Fibroblast of villous mesenchyme (primary cell): ENCODE results near the gene C7orf33. TPM values are rescaled to one million over a fixed set of nuclear protein-coding genes. Genes with fewer than 3 reads are reported as not detected.
"Not testable (repeated sequence)": the region's sequence is repeated elsewhere in the genome, so short reads cannot be mapped to it uniquely, and the experiment has no call there.

Source experiments
- DNase-seq: peaks from one replicate; pipeline ENCODE4 v3.0.0-alpha.2; 2010; ENCODE audit warnings: low read depth
- H3K4me3 ChIP-seq: 2 replicates; pipeline ENCODE4 v1.5.1; 2011; ENCODE audit warnings: low read depth, mild to moderate bottlenecking, low read length
- total RNA-seq: library from RNA; depleted of rRNA; stranded (reverse); fragments of >200 nt; gene quantifications from 2 replicates; pipeline ENCODE4 v1.2.3, GENCODE V29; 2012
- TF ChIP-seq, protein P1 (sequence below): IDR thresholded peaks from 2 replicates; pipeline ENCODE4 v1.5.1; 2012; ENCODE audit warnings: low read depth, mild to moderate bottlenecking, low read length; ENCODE audit not compliant: insufficient read depth

Gene C7orf33
- total RNA-seq, 1 donor: not detected

DNA sequence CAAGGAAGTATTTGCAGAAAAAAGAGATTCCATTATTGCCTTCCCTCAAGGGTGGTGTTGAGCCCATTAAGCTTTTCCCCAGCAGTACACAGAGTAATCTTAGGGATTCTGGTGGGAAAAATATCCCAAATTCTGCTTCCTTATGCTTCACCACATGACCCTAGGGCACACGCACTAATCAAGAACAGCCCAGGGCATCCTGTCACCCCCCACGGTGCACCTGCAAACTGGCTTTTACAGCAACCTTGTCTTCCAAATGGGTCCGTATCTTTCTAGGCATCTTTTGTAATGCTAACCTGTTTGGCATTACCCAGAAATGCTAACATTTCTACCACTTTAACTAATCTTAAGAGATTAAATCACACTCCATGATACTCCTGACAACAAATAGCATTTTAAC is 926 bp upstream of the C7orf33 start:
- H3K4me3 ChIP-seq: no peak overlapping the region
- no peak for DNase-seq
- TF ChIP-seq, protein P1, sequence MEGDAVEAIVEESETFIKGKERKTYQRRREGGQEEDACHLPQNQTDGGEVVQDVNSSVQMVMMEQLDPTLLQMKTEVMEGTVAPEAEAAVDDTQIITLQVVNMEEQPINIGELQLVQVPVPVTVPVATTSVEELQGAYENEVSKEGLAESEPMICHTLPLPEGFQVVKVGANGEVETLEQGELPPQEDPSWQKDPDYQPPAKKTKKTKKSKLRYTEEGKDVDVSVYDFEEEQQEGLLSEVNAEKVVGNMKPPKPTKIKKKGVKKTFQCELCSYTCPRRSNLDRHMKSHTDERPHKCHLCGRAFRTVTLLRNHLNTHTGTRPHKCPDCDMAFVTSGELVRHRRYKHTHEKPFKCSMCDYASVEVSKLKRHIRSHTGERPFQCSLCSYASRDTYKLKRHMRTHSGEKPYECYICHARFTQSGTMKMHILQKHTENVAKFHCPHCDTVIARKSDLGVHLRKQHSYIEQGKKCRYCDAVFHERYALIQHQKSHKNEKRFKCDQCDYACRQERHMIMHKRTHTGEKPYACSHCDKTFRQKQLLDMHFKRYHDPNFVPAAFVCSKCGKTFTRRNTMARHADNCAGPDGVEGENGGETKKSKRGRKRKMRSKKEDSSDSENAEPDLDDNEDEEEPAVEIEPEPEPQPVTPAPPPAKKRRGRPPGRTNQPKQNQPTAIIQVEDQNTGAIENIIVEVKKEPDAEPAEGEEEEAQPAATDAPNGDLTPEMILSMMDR: no peak

DNA sequence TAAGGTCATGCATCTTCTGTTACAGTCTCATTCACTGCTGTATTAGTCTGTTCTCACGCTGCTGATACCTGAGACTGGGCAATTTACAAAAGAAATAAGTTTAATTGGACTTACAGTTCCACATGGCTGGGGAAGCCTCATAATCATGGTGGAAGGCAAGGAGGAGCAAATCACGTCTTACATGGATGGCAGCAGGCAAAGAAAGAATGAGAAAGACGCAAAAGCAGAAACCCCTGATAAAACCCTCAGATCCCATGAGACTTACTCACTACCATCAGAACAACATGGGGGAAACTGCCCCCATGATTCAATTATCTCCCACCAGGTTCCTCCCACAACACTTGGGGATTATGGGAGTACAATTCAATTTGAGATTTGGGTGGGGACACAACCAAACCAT is 5.8 kb downstream of the C7orf33 start:
- H3K4me3 ChIP-seq, DNase-seq: not testable (repeated sequence)

DNA sequence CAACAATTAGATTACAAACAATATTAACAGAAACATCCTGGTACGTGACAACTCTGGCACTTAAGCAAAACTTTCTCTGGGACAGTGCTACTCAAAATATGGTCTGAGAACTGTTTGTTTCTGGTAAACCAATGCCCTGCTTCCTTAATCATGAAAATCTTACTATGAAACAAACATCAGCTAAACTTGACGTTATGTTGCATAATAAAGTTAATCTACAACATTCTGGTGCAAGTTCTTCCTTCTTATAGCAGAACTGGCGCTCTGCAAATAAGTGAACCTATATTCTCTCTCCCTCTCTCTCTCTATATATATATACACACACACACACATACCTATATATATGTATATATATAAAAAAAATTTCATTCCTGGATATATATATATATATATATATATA is 7.8 kb downstream of the C7orf33 start:
- TF ChIP-seq, protein P1: no peak
- no peak overlapping the region for H3K4me3 ChIP-seq
- no peak for DNase-seq

DNA sequence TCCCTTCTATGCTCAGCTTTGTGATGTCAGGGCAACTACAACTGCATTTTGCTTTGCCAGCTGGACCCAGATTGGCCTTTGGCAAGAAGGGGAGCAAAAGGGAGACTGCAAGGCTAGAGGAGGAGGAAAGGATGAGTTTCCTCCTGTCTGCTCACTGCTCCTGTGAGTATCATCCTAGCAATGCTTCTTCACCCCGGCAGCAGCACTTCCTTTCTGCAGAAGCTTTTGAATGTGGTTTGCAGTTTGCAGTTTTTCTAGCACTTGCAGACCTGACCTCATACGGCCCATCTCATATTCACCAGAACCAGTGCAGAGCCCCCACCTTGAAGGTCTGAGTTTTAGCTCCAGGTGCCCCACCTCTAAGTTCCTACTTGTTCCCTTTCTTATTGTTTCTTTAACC is 14.8 kb downstream of the C7orf33 start:
- H3K4me3 ChIP-seq: no peak overlapping the region
- no peak for DNase-seq
- TF ChIP-seq, protein P1: no peak

DNA sequence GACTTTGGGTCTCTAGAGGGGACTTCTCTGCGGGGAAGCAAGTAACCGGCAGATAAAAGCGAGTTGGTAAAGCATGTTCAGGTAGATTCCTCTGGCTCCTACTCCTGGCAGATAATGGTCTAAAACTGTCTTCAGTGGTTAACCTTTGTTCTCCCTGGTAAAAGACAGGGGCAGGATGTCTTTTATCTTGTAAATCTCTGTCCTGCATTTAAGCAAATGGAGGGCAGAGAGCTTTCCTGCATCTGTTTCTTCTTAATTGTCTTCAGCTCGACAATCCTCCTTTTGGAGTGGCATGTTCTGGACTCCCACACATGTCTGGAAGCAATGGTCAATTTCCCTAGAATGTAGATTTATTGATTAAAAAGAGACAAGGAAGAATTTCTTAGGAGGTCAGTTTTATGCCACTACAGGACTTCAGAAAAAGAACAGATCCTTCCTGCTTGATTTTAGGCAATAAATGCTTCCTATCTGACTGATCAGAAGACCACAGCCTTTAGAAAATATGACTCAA is 16.6 kb downstream of the C7orf33 start:
- TF ChIP-seq, protein P1: no peak
- H3K4me3 ChIP-seq: no peak overlapping the region
- DNase-seq: no peak

DNA sequence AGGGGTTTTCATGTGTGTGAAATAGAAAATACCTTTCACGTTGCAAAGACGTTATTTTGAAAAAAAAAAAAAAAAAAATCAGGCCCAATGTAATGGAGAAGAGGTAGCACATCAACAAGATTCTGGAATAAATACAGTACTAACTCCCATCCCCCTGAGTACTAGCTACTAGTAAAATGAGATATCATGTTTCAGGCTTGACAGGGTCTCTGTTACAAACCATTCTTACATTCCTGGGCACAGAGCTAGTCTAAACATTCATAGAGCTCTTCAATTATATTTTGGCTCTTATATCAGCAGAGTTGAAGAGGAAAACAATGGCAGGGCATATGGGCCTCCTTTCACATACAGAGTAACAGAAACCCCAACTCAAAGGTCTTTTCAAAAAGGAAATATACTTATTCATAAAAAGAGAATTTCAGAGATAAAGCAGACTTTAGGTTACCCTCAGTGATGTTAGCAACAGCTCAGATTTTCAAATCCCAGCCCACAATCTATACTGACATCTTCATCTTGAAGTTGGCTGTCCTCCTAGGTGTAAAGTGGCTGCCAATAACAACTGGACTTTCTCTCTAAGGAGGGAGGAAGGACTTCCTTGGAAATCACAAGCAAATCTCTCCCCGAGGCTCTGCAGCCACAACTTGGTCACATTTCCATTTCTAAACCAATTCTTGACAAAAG is 18.6 kb downstream of the C7orf33 start:
- TF ChIP-seq, protein P1: no peak
- peak; percentile 3 for DNase-seq

DNA sequence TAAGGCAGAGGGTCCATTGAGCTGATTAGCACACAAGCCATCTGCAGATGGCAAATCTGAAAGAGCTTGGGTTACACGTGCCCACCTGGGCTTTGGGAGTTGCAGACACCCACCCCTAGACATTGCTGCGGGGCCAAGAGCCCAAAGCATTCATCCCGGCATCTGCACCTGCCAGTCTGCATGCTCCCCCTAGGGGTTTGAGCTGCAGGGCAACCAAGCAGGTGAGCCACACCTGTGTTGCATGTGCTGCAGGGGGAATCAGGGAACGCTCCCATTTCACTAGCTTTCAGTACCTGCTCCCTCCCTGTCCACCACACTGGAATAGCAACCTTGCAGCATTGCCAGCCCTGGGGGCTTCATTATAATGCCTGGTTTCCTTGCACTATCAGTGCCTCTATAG is 21.1 kb downstream of the C7orf33 start:
- TF ChIP-seq, protein P1: no peak
- H3K4me3 ChIP-seq: no peak overlapping the region

More for the DNA sequence above, 18.6 kb downstream of the C7orf33 start:
- H3K4me3 ChIP-seq: no peak overlapping the region

More for the DNA sequence above, 21.1 kb downstream of the C7orf33 start:
- no peak for DNase-seq
